ENCODE data around the gene CHGA. TPM values are rescaled to one million over a fixed set of nuclear protein-coding genes. Genes with fewer than 3 reads are reported as not detected.

Gene CHGA
- total RNA-seq, 1 donor from 2014 or later, result 5.4 TPM

DNA sequence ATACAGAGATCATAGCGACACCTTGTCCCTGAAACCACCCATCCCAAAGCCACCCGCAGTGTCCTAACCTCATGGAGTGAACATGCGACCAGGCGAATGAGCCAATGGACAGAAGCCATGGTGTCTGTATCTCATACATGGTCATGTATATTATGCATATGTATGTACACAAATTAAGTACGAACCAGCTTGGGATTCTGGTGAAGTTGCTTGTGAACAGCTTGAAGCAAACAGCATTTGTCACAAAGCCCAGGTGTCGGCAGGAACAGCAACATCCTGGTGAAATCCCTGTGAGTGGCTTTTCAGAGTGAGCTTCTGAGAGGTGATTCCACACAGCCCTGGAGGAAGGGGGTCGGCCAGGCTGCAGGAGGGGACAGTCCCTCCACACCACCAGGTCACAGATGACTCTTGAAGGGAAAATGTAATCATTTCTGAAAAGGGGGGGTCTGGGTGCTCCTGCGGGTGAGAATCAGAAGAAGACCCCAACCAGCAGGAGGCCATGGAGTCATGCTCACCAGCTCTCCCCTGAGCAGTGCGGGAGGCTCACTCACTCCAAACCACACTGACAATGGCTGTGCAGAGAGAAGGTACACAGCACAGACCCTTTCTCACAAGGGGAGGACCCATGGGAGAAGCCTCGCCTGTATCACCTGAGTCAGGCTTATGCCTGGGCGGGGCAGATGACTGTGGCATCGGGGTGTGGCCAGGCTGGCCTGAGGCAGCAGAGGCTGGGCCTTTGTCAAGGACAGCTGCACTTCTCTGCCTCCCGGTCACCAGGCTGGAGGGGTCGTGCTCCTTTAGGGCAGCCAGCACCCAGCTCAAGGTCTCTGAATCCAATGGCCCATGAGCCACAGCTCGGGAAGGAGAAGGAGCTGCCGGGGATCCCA lies 14.3 kb downstream of the CHGA start:
- Histone ChIP-seq H3K9me3 (no peaks in the 10 kb centered on the region), H3K27me3 (no peaks in the 10 kb centered on the region), H3K36me3 (no peaks in the 10 kb centered on the region), H3K4me1 (no peaks in the 10 kb centered on the region), H3K27ac (no peak overlapping the region), H3K4me3 (no peak overlapping the region)
- DNase-seq (ENCODE audit: extremely low spot score in 2 of 2), result no peak
- TF ChIP-seq POLR2AphosphoS5 (IDR thresholded peaks at IDR 0.05; ENCODE audit: insufficient read depth in 1 of 2, low read depth in 1 of 2), result no peak
- TF ChIP-seq CTCF (IDR thresholded peaks at IDR 0.05), result no peak
- TF ChIP-seq POLR2A (IDR thresholded peaks at IDR 0.05), result no peak
- intact Hi-C loops (cut with DNase I), result no loop called here

GRCh38 chr14:92938235-92938875 lies 15.4 kb downstream of the CHGA start:
- TF ChIP-seq POLR2A (IDR thresholded peaks at IDR 0.05) (no peak), POLR2AphosphoS5 (IDR thresholded peaks at IDR 0.05; ENCODE audit: insufficient read depth in 1 of 2, low read depth in 1 of 2) (no peak), CTCF (IDR thresholded peaks at IDR 0.05) (no peak)
- intact Hi-C loops (cut with DNase I), result no loop called here
- no peaks in the 10 kb centered on the region for H3K36me3 ChIP-seq
- no peaks in the 10 kb centered on the region for H3K9me3 ChIP-seq
- H3K4me3 ChIP-seq, result no peak overlapping the region
- no peaks in the 10 kb centered on the region for H3K4me1 ChIP-seq
- H3K27me3 ChIP-seq, result no peaks in the 10 kb centered on the region
- DNase-seq (ENCODE audit: extremely low spot score in 2 of 2), result no peak
- no peak overlapping the region for H3K27ac ChIP-seq

DNA sequence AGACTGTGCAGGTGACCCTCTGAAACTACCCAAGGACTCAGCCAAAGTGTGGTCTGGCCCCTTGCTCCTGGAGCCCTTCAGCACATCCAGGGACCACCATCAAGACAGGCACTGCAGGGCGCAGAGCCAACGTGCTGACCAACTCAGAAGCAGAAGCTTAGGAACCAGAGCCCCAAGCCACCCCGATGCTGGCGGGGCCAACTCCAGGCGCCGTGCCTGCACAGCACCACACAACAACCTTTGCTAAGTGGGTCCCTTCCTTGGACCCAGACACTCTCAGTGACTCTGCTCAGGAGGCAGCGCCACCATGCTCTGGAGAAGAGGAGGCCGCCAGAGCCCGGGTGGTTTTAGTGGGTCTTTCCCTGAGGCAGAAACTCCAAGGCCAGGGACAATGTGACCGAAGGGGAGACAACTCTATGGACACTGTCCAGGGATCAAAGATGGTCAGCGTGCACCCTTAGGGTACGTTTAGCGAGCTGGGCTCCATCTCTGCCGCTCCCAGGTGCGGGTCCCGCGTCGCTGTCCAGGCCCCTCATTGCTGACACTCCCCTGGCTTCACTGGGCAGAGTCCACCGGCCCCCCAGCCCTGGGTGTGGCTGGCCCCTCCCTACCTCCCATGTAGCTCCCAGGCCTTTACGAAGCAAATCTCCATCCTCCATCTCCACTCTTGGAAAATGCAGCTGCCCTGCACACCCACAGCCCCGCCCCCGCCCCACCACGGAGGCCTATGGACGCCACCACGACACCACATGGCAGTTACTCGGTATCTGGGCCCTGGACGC lies 16.1 kb downstream of the CHGA start:
- Histone ChIP-seq H3K9me3 (no peaks in the 10 kb centered on the region), H3K4me1 (no peaks in the 10 kb centered on the region), H3K27me3 (no peaks in the 10 kb centered on the region), H3K4me3 (no peak overlapping the region), H3K27ac (no peak overlapping the region), H3K36me3 (no peaks in the 10 kb centered on the region)
- intact Hi-C loops (cut with DNase I), result no loop called here
- TF ChIP-seq POLR2AphosphoS5 (IDR thresholded peaks at IDR 0.05; ENCODE audit: insufficient read depth in 1 of 2, low read depth in 1 of 2), result no peak
- TF ChIP-seq CTCF (IDR thresholded peaks at IDR 0.05), result no peak
- no peak for TF ChIP-seq POLR2A (IDR thresholded peaks at IDR 0.05)
- DNase-seq (ENCODE audit: extremely low spot score in 2 of 2), result no peak

- peaks cover 0 to 2% of the 10 kb centered on the region in 2 donors for H3K36me3 ChIP-seq
- no peak overlapping the region for H3K4me3 ChIP-seq
- intact Hi-C loops (cut with DNase I), result no loop called here
- H3K4me1 ChIP-seq, result no peaks in the 10 kb centered on the region
- H3K27ac ChIP-seq, result no peak overlapping the region
- no peak for DNase-seq (ENCODE audit: extremely low spot score in 2 of 2)
- TF ChIP-seq POLR2A (IDR thresholded peaks at IDR 0.05) (no peak), POLR2AphosphoS5 (IDR thresholded peaks at IDR 0.05; ENCODE audit: insufficient read depth in 1 of 2, low read depth in 1 of 2) (no peak), CTCF (IDR thresholded peaks at IDR 0.05) (no peak)
- no peaks in the 10 kb centered on the region for H3K27me3 ChIP-seq
- no peaks in the 10 kb centered on the region for H3K9me3 ChIP-seq
These were observed 16.7 kb downstream of the CHGA start for GRCh38 chr14:92939699-92940098.
